ENCODE results near the gene SAMHD1.

DNA sequence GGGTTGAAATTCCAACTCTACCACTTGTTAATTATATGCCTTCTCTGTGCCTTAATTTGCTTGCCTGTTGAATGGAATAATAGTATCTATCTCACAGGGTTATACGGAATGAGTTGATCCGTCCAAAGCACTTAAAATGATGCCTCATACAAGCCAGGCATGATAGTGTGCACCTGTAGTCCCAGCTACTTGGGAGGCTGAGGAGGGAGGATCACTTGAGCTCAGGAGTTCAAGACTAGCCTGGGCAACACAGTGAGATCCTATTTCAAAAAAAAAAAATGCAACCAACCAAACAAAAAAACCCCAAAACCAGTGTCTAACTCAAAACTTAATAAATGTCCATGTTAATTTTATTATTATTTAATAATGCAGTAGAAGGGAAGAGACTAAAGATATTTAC is 35.3 kb downstream of the SAMHD1 start:
- TF ChIP-seq, protein P1, sequence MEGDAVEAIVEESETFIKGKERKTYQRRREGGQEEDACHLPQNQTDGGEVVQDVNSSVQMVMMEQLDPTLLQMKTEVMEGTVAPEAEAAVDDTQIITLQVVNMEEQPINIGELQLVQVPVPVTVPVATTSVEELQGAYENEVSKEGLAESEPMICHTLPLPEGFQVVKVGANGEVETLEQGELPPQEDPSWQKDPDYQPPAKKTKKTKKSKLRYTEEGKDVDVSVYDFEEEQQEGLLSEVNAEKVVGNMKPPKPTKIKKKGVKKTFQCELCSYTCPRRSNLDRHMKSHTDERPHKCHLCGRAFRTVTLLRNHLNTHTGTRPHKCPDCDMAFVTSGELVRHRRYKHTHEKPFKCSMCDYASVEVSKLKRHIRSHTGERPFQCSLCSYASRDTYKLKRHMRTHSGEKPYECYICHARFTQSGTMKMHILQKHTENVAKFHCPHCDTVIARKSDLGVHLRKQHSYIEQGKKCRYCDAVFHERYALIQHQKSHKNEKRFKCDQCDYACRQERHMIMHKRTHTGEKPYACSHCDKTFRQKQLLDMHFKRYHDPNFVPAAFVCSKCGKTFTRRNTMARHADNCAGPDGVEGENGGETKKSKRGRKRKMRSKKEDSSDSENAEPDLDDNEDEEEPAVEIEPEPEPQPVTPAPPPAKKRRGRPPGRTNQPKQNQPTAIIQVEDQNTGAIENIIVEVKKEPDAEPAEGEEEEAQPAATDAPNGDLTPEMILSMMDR (IDR thresholded peaks at IDR 0.05; ENCODE audit: low read length): no peak
- TF ChIP-seq EZH2 (IDR thresholded peaks at IDR 0.05; ENCODE audit: borderline replicate concordance, low read length): no peak
